ENCODE data around the gene ATP6V0E1. TPM values are rescaled to one million over a fixed set of nuclear protein-coding genes. Genes with fewer than 3 reads are reported as not detected.

Gene ATP6V0E1
- polyA plus RNA-seq, 1 donor from 2014 or later: 53.0 TPM

DNA sequence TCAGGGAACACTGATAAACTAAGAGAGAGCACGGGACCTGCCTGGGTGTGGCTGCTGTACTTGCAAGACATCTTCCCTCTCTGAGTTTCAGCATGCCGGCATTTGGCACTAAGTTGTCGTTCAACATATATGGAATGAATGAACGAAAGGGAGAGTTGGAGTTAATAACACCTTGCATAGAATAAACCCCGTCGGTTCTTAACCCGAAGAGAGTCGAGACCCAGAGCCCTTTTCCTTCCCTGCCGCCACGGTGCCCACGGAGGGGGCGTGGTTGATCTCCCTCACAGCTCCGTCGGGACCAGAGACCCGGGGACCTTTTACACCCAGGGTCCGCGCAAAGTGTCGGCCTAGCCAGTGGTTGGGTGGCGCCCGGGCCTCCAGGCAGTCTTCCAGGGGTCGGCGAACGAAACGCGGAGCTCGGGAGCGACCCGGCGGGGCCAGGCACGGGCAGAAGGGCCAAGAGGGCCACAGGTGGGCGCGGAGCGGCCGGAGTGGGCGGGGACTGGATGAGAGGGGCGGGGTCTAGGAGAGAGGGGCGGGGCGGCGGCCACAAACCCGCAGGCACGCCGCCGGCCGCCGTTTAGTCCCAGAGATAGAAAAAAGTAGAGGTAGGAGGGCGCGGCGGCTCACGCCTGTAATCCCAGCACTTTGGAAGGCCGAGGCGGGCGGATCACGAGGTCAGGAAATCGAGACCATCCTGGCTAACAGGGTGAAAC, 25.1 kb upstream of the ATP6V0E1 start:
- TF ChIP-seq REST (IDR thresholded peaks at IDR 0.05; ENCODE audit: borderline replicate concordance): peak; percentile 20
- TF ChIP-seq, protein P1, sequence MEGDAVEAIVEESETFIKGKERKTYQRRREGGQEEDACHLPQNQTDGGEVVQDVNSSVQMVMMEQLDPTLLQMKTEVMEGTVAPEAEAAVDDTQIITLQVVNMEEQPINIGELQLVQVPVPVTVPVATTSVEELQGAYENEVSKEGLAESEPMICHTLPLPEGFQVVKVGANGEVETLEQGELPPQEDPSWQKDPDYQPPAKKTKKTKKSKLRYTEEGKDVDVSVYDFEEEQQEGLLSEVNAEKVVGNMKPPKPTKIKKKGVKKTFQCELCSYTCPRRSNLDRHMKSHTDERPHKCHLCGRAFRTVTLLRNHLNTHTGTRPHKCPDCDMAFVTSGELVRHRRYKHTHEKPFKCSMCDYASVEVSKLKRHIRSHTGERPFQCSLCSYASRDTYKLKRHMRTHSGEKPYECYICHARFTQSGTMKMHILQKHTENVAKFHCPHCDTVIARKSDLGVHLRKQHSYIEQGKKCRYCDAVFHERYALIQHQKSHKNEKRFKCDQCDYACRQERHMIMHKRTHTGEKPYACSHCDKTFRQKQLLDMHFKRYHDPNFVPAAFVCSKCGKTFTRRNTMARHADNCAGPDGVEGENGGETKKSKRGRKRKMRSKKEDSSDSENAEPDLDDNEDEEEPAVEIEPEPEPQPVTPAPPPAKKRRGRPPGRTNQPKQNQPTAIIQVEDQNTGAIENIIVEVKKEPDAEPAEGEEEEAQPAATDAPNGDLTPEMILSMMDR (IDR thresholded peaks at IDR 0.05; ENCODE audit: poor library complexity, severe bottlenecking): no peak
- no peak for TF ChIP-seq EP300 (conservative IDR thresholded peaks at IDR 0.05; ENCODE audit: poor library complexity, severe bottlenecking)
- Histone ChIP-seq H3K9me2 (ENCODE audit: insufficient read depth, low read length) (no peaks in the 10 kb centered on the region), H3K27ac (ENCODE audit: low read length) (peak overlapping the region; percentile 54), H3K79me2 (replicated peaks; ENCODE audit: insufficient read depth, low read length) (peaks cover 12% of the 10 kb centered on the region), H2AFZ (ENCODE audit: low read depth, low read length) (peak overlapping the region; percentile 63), H3K4me2 (ENCODE audit: low read length) (no peak overlapping the region), H3F3A (ENCODE audit: insufficient read depth, low read length, poor library complexity, severe bottlenecking) (no peaks in the 10 kb centered on the region), H3K9me3 (ENCODE audit: low read length) (no peaks in the 10 kb centered on the region), H3K9ac (ENCODE audit: low read length) (peak overlapping the region; percentile 82), H3K4me3 (ENCODE audit: low read length) (peak overlapping the region; percentile 81), H4K20me1 (ENCODE audit: insufficient read depth) (no peaks in the 10 kb centered on the region), H3K36me3 (ENCODE audit: insufficient read depth, low read length) (no peaks in the 10 kb centered on the region), H3K27me3 (ENCODE audit: insufficient read depth, low read depth, low read length) (no peaks in the 10 kb centered on the region)

DNA sequence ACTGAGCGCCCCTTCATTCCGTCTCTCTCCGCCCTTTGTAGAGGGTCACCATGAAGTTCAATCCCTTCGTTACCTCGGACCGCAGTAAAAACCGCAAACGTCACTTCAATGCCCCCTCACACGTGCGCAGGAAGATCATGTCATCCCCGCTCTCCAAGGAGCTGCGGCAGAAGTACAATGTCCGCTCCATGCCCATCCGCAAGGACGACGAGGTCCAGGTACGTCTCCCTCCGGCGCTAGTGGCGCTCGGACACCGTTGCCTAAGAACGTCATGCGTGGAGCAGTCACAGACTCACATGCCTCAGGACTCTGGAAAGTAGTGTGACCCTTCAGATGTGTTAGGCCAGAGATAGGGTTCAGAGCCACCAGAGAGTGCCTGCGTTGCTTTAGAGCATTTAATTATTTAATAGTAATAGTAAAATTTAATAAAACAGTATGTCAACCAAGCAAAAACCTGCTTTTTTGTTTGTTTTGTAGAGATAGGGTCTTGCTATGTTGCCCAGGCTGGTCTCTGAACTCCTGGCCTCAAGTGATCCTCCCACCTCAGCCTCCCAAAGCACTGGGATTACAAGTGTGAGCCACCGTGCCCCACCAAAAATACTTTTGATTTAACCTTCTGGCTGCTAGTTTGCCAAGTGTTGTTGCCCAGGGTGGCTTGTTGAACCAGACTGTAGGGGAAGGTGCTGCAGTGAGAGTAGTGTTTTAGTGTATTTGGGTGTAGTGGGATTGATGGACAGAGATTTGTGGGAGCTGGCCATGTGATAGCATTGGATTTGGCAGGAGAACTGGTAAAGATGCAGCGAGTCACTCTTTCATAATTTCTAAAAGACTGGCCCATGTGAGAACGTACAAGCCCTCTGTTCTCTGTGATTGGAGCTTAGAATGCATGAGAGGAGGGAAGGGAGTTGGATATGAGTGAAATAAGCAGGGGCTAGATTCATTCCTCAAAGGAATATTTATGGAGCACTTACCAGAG, 23.5 kb upstream of the ATP6V0E1 start:
- peak overlapping the region; percentile 30 for H2AFZ ChIP-seq (ENCODE audit: low read depth, low read length)
- H3K79me2 ChIP-seq (replicated peaks; ENCODE audit: insufficient read depth, low read length): peaks cover 12% of the 10 kb centered on the region
- H3K27me3 ChIP-seq (ENCODE audit: insufficient read depth, low read depth, low read length): no peaks in the 10 kb centered on the region
- no peaks in the 10 kb centered on the region for H3K9me2 ChIP-seq (ENCODE audit: insufficient read depth, low read length)
- no peaks in the 10 kb centered on the region for H4K20me1 ChIP-seq (ENCODE audit: insufficient read depth)
- no peaks in the 10 kb centered on the region for H3F3A ChIP-seq (ENCODE audit: insufficient read depth, low read length, poor library complexity, severe bottlenecking)
- H3K9me3 ChIP-seq (ENCODE audit: low read length): no peaks in the 10 kb centered on the region
- TF ChIP-seq REST (IDR thresholded peaks at IDR 0.05; ENCODE audit: borderline replicate concordance) (no peak), SMC3 (conservative IDR thresholded peaks at IDR 0.05; ENCODE audit: poor library complexity) (no peak), EP300 (conservative IDR thresholded peaks at IDR 0.05; ENCODE audit: poor library complexity, severe bottlenecking) (no peak), MXI1 (conservative IDR thresholded peaks at IDR 0.05; ENCODE audit: poor library complexity, severe bottlenecking) (no peak), POLR2AphosphoS5 (IDR thresholded peaks at IDR 0.05) (no peak), EZH2 (IDR thresholded peaks at IDR 0.05; ENCODE audit: borderline replicate concordance, insufficient read depth, low read length, poor library complexity, severe bottlenecking) (no peak)
- TF ChIP-seq, protein P1 (IDR thresholded peaks at IDR 0.05; ENCODE audit: poor library complexity, severe bottlenecking): no peak
- H3K27ac ChIP-seq (ENCODE audit: low read length): peak overlapping the region; percentile 54
- peak overlapping the region; percentile 73 for H3K4me2 ChIP-seq (ENCODE audit: low read length)
- H3K9ac ChIP-seq (ENCODE audit: low read length): peak overlapping the region; percentile 82
- H3K36me3 ChIP-seq (ENCODE audit: insufficient read depth, low read length): no peaks in the 10 kb centered on the region
- peak overlapping the region; percentile 81 for H3K4me3 ChIP-seq (ENCODE audit: low read length)
